GM19468 (cell line): ENCODE results near the gene PREX1.
"Not testable (repeated sequence)": the region's sequence is repeated elsewhere in the genome, so short reads cannot be mapped to it uniquely, and the experiment has no call there.

Experiments
- ATAC-seq: cut with Tn5 transposase; IDR thresholded peaks from one replicate; pipeline ENCODE4 v1.9.1; 2021; ENCODE audit warnings: mild to moderate bottlenecking, moderate library complexity, moderate number of reproducible peaks; ENCODE audit not compliant: unreplicated experiment; ENCODE audit errors: extremely low read depth

Gene PREX1

GRCh38 chr20:48604426-48604825 lies 223.4 kb downstream of the PREX1 start:
- no peak for ATAC-seq

- ATAC-seq = no peak
Measured at GRCh38 chr20:48603819-48604405, 223.9 kb downstream of the PREX1 start.

GRCh38 chr20:48603116-48603818 lies 224.5 kb downstream of the PREX1 start:
- ATAC-seq = no peak

- ATAC-seq = no peak
Measured at GRCh38 chr20:48601798-48602197, 226.0 kb downstream of the PREX1 start.

- no peak for ATAC-seq
Measured at GRCh38 chr20:48600470-48600945, 227.3 kb downstream of the PREX1 start.

- no peak for ATAC-seq
Measured at GRCh38 chr20:48599748-48600469, 227.9 kb downstream of the PREX1 start.

- no peak for ATAC-seq
Measured at GRCh38 chr20:48599106-48599747, 228.6 kb downstream of the PREX1 start.

GRCh38 chr20:48598303-48598941 lies 229.4 kb downstream of the PREX1 start:
- not testable (repeated sequence) for ATAC-seq

- ATAC-seq = no peak
Measured at GRCh38 chr20:48597521-48598302, 230.1 kb downstream of the PREX1 start.

- ATAC-seq = no peak
Measured at GRCh38 chr20:48596334-48596898, 231.4 kb downstream of the PREX1 start.

GRCh38 chr20:48595495-48596333 lies 232.1 kb downstream of the PREX1 start:
- no peak for ATAC-seq

- ATAC-seq = no peak
Measured at GRCh38 chr20:48594533-48594932, 233.3 kb downstream of the PREX1 start.

GRCh38 chr20:48592107-48592940 lies 235.5 kb downstream of the PREX1 start:
- ATAC-seq = no peak

- ATAC-seq = no peak
Measured at GRCh38 chr20:48586730-48587129, 241.1 kb downstream of the PREX1 start.

- no peak for ATAC-seq
Measured at GRCh38 chr20:48585061-48585870, 242.5 kb downstream of the PREX1 start.

GRCh38 chr20:48584391-48585060 lies 243.3 kb downstream of the PREX1 start:
- no peak for ATAC-seq
